ENCODE data around the gene IL1B. TPM values are rescaled to one million over a fixed set of nuclear protein-coding genes. Genes with fewer than 3 reads are reported as not detected.

IL1B gene
- total RNA-seq, 1 experiment from 2014 or later: 5.4 TPM

DNA sequence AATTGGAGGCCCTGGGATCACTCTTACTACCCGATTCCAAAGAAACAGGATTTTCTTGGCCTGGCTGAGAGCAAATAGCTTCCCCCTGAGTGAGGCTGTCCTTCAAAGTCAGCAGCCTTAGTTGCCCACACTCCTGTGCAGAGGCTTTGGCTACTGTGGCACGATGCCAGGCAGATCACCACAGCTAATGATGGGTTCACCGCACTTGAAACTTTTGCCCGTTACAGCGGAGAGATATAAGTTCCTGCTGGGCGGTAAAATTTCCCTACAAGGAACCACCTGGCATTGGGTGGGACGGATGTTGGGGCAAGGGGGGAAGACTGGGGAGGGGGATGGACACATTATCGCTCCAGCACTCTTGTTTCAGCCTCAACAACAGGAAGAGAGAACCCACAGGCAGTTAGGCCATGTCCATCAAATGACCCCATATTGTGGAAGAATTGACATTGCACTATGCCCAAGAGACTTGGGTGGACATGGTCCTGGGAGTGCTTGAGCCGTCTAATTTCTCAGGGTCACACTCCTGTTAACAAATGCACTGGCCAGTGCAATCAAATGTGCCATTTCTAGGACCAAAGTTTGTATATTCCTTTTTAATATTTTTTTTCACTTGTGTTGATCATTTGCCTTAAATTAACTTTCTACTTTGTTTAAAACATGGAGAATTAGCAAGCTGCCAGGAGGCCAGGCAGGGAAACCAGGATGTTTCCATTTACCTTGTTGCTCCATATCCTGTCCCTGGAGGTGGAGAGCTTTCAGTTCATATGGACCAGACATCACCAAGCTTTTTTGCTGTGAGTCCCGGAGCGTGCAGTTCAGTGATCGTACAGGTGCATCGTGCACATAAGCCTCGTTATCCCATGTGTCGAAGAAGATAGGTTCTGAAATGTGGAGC is 4.4 kb downstream of the IL1B start:
- Mint-ChIP-seq H3K36me3 (ENCODE audit: insufficient read depth, unreplicated experiment) (peaks cover 6% of the 10 kb centered on the region), H3K27ac (ENCODE audit: low read depth, unreplicated experiment) (no peak overlapping the region), H3K9me3 (ENCODE audit: unreplicated experiment) (no peaks in the 10 kb centered on the region), H3K4me3 (ENCODE audit: unreplicated experiment) (no peak overlapping the region), H3K27me3 (ENCODE audit: insufficient read depth, unreplicated experiment) (no peaks in the 10 kb centered on the region), H3K4me1 (ENCODE audit: insufficient read depth, unreplicated experiment) (peaks cover 28% of the 10 kb centered on the region)
- DNase-seq (ENCODE audit: unreplicated experiment): no peak
- ChIA-PET POLR2A (interaction anchor here (0.6 to 1.9 kb wide), 5 partner anchors 15 to 225 kb away, joined by 3 to 7 read pairs (median 3); partner anchors contain the start of gene IL1A), CTCF (interaction anchor here (0.6 to 0.8 kb wide), 3 partner anchors 53 to 83 kb away, joined by 3 read pairs; no protein-coding TSS in a partner anchor)
- BruUV-seq (replicated peaks): no TSS peak
- intact Hi-C loops (cut with micrococcal nuclease): no loop called here
- TF ChIP-seq, protein P1, sequence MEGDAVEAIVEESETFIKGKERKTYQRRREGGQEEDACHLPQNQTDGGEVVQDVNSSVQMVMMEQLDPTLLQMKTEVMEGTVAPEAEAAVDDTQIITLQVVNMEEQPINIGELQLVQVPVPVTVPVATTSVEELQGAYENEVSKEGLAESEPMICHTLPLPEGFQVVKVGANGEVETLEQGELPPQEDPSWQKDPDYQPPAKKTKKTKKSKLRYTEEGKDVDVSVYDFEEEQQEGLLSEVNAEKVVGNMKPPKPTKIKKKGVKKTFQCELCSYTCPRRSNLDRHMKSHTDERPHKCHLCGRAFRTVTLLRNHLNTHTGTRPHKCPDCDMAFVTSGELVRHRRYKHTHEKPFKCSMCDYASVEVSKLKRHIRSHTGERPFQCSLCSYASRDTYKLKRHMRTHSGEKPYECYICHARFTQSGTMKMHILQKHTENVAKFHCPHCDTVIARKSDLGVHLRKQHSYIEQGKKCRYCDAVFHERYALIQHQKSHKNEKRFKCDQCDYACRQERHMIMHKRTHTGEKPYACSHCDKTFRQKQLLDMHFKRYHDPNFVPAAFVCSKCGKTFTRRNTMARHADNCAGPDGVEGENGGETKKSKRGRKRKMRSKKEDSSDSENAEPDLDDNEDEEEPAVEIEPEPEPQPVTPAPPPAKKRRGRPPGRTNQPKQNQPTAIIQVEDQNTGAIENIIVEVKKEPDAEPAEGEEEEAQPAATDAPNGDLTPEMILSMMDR (IDR thresholded peaks at IDR 0.05; ENCODE audit: unreplicated experiment): no peak

DNA sequence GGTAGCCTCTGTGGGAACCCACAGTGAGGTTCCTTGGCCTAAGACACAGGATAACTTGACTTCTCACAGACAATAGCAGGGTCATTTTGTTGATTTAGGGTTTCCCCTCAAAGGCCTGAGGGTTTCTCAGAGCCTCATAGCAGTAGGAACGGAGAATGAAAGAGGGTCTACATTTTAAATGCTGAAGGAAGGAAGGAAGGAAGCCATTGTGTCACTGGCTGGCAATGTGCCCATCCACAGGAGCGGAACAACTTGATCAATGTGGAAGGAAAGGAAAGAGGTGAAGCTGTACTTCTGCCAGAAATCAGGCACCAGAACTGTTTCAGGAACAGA is 5.1 kb downstream of the IL1B start:
- no peak overlapping the region for H3K4me3 Mint-ChIP-seq (ENCODE audit: unreplicated experiment)
- no peak for DNase-seq (ENCODE audit: unreplicated experiment)
- no TSS peak for BruUV-seq (replicated peaks)
- CTCF ChIA-PET: interaction anchor here (0.6 to 0.8 kb wide), 3 partner anchors 54 to 83 kb away, joined by 3 read pairs; no protein-coding TSS in a partner anchor
- H3K27ac Mint-ChIP-seq (ENCODE audit: low read depth, unreplicated experiment): no peak overlapping the region
- intact Hi-C loops (cut with micrococcal nuclease): no loop called here
- TF ChIP-seq, protein P1 (IDR thresholded peaks at IDR 0.05; ENCODE audit: unreplicated experiment): no peak
- no peaks in the 10 kb centered on the region for H3K27me3 Mint-ChIP-seq (ENCODE audit: insufficient read depth, unreplicated experiment)
- no peaks in the 10 kb centered on the region for H3K9me3 Mint-ChIP-seq (ENCODE audit: unreplicated experiment)
- H3K4me1 Mint-ChIP-seq (ENCODE audit: insufficient read depth, unreplicated experiment): peaks cover 20% of the 10 kb centered on the region
- POLR2A ChIA-PET: interaction anchor here (1.4 to 1.9 kb wide), 2 partner anchors 36 to 48 kb away, joined by 4 to 7 read pairs; partner anchors contain the start of gene IL1A
- peaks cover 6% of the 10 kb centered on the region for H3K36me3 Mint-ChIP-seq (ENCODE audit: insufficient read depth, unreplicated experiment)

- TF ChIP-seq, protein P1 (IDR thresholded peaks at IDR 0.05; ENCODE audit: unreplicated experiment): no peak
- Mint-ChIP-seq H3K9me3 (ENCODE audit: unreplicated experiment) (no peaks in the 10 kb centered on the region), H3K27ac (ENCODE audit: low read depth, unreplicated experiment) (peak overlapping the region; percentile 19), H3K36me3 (ENCODE audit: insufficient read depth, unreplicated experiment) (peaks cover 6% of the 10 kb centered on the region), H3K27me3 (ENCODE audit: insufficient read depth, unreplicated experiment) (no peaks in the 10 kb centered on the region), H3K4me1 (ENCODE audit: insufficient read depth, unreplicated experiment) (peaks cover 15% of the 10 kb centered on the region), H3K4me3 (ENCODE audit: unreplicated experiment) (no peak overlapping the region)
- intact Hi-C loops (cut with micrococcal nuclease): no loop called here
- DNase-seq (ENCODE audit: unreplicated experiment): no peak
- ChIA-PET CTCF (interaction anchor here (0.7 to 1.1 kb wide), 2 partner anchors 52 to 111 kb away, joined by 4 to 5 read pairs; no protein-coding TSS in a partner anchor), POLR2A (interaction anchor here (0.7 kb wide), 1 partner anchor 48 kb away, joined by 3 read pairs; no protein-coding TSS in a partner anchor)
- no TSS peak for BruUV-seq (replicated peaks)
These were observed 5.7 kb downstream of the IL1B start for GRCh38 chr2:112830682-112831512.
